Heart left ventricle (tissue), 16 donors: Measurements from ENCODE around the gene LNX1. TPM values are rescaled to one million over a fixed set of nuclear protein-coding genes. Genes with fewer than 3 reads are reported as not detected.

Experiments
- ATAC-seq, 4 donors: fragments of 200-7000 bp; cut with Tn5 transposase; one replicate each; pipeline ENCODE4 v1.9.1; 2020 to 2022; ENCODE audit warnings: moderate library complexity in 4 of 4, mild to moderate bottlenecking in 3 of 4, moderate number of reproducible peaks in 1 of 4
- DNase-seq, 5 donors: peaks; one replicate each; pipeline ENCODE4 v3.0.0-alpha.2; 2020
- H3K27ac ChIP-seq, 12 donors: fragments of 200-600 bp; sonication (generic) in 4 of 12; one replicate each; pipeline versions ENCODE4 v1.5.0 to v1.8.0; 2016 to 2022; ENCODE audit warnings: mild to moderate bottlenecking in 2 of 12
- H3K27me3 ChIP-seq, 9 donors: fragments of 200-600 bp; sonication (generic) in 2 of 9; one replicate each; pipeline versions ENCODE4 v1.5.1 to v1.8.0; 2016 to 2022; ENCODE audit warnings: mild to moderate bottlenecking in 3 of 9
- H3K36me3 ChIP-seq, 9 donors: fragments of 200-600 bp; sonication (generic) in 2 of 9; one replicate each; pipeline versions ENCODE4 v1.5.0 to v1.8.0; 2018 to 2022; ENCODE audit warnings: mild to moderate bottlenecking in 2 of 9
- H3K4me1 ChIP-seq, 12 donors: fragments of 200-600 bp; sonication (generic) in 4 of 12; one replicate each; pipeline versions ENCODE4 v1.5.0 to v1.8.0; 2016 to 2022; ENCODE audit warnings: mild to moderate bottlenecking in 3 of 12
- H3K4me3 ChIP-seq, 12 donors: fragments of 200-600 bp; sonication (generic) in 4 of 12; one replicate each; pipeline versions ENCODE4 v1.5.0 to v1.8.0; 2017 to 2022; ENCODE audit warnings: mild to moderate bottlenecking in 9 of 12, moderate library complexity in 4 of 12
- H3K9me3 ChIP-seq, 12 donors: fragments of 200-600 bp; sonication (generic) in 4 of 12; one replicate each; pipeline versions ENCODE4 v1.5.0 to v1.8.0; 2016 to 2022; ENCODE audit warnings: mild to moderate bottlenecking in 1 of 12
- POLR2A ChIP-seq, 2 donors: fragments of 450-650 bp; IDR thresholded peaks; one replicate each; pipeline ENCODE4 v1.6.1; 2017; ENCODE audit warnings: antibody characterized with exemption in 2 of 2, mild to moderate bottlenecking in 2 of 2, moderate library complexity in 2 of 2
- WGBS, 4 donors: extraction: QIAGEN DNeasy Blood & Tissue Kit in 2 of 4; methylation state at CpG; one replicate each; pipeline versions ENCODE4 v1.1.5 to v1.1.7; 2013 to 2018; 5-methylcytosine and 5-hydroxymethylcytosine counted together
- intact Hi-C, 10 donors: fragments of 100-400 bp; cut with DNase I; formaldehyde crosslinking; loops; one replicate each; pipeline versions ENCODE4 v1.11.1 to v1.14.2; 2022
- polyA plus RNA-seq, 2 donors: library from polyadenylated mRNA; stranded (reverse); fragments of 200-250 nt; gene quantifications; one replicate each; pipeline ENCODE4 v1.2.3, GENCODE V29; 2013
- total RNA-seq, 9 donors: library from RNA; depleted of rRNA in 2 of 9; stranded (reverse); fragments of >200 nt in 2 of 9; fragmentation: NEBNext Ultra II Directional in 3 of 9; extraction: Animal tissue kit (Norgen Biotek cat#: 25700) in 3 of 9; gene quantifications; one replicate each; pipeline versions ENCODE4 v1.1.0 to v1.2.4, GENCODE V29; 2016 to 2023
- TF ChIP-seq, protein P1 (sequence below), 12 donors: fragments of 200-600 bp; sonication (generic) in 4 of 12; IDR thresholded peaks; one replicate each; pipeline versions ENCODE4 v1.5.0 to v1.8.0; 2018 to 2022; ENCODE audit warnings: antibody characterized with exemption in 12 of 12, mild to moderate bottlenecking in 5 of 12
- donor health status: ischemic (EF 13 %, LVEDD 7.1; RV severe dilation, severe dysfunction).
- donor health status: healthy with polysubstance abuse.
- donor health status: DM: no; HTN: yes; CAD: no.
- donor health status: DM: no; HTN: no; CAD: no.
- donor health status: ischemic (EF 25% LVEDD 6.9; RV normal size, moderate dysfunction).
- donor health status: ischemic (EF 25% LVEDD 5.7; RV mildly dilated, moderate dysfunction).
- donor health status: healthy.
- donor health status: DM: yes; HTN: yes; CAD: no.
- donor health status: ischemic (EF 35%, LVEDD 5.7; RV mildly dilated, moderate dysfunction).
- donor health status: nonischemic (EF 11% LVEDD 7.7; RV severe dilation, severe dysfunction).
- donor health status: DM: yes; HTN: yes; CAD: no.
- donor health status: PGD.
- donor health status: ischemic (EF 29% LVEDD 5.4; RV normal size, mild dysfunction).
- donor health status: nonischemic (EF 23%, LVEDD 6.1; RV moderate dilation, normal function).

The LNX1 gene
- total and polyA plus RNA-seq, 11 donors = 3.4 to 15.7 (median 6.7) TPM

DNA sequence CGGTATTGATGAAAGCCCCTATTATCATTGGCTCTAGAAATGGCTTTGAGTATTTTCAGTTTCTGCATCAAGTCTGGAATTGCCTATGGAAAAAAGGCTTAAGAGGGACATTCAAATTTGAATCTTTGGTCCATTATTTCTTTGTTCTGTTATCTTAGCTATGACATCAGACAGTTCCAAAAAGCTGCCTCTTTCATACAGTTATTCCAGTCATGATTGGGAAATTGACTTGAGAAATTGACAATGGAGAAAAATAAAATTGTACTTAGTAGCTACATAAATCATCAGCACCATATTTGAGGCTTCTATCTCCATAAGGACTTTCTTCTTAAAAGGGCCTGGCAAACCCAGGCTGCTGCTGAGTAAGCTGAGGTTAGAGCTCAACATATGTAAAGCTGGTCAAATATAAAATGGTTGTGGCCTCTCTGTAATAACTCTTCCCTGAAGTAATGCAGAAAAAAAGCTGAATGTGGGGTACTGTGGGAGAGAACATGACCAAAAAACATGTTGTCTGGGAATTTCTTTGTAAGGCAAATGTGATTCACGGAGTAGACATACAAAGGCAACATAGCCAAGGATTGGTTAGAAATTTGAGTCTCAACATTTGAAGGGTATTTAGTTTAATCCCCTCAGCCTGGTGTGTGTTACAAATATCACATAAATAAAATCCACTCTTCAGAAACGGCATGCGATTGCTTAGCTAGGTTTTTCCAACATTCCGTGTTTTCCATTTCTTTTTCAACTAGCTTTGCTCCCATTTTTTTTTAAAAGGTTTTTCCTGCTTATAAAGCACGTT lies 100.9 kb downstream of the LNX1 start:
- WGBS, 4 donors = 72 to 80% (median 74%) methylated on average over 6 of the region's 6 CpGs
- peak overlapping the region in 2 of 12 donors; percentile 4 to 47 for H3K27ac ChIP-seq
- ATAC-seq (peak in 1 of 4 donors; percentile 20), DNase-seq (no peak)
- no peaks in the 10 kb centered on the region for H3K27me3 ChIP-seq
- TF ChIP-seq POLR2A (IDR thresholded peaks at IDR 0.05) = no peak
- TF ChIP-seq, protein P1, sequence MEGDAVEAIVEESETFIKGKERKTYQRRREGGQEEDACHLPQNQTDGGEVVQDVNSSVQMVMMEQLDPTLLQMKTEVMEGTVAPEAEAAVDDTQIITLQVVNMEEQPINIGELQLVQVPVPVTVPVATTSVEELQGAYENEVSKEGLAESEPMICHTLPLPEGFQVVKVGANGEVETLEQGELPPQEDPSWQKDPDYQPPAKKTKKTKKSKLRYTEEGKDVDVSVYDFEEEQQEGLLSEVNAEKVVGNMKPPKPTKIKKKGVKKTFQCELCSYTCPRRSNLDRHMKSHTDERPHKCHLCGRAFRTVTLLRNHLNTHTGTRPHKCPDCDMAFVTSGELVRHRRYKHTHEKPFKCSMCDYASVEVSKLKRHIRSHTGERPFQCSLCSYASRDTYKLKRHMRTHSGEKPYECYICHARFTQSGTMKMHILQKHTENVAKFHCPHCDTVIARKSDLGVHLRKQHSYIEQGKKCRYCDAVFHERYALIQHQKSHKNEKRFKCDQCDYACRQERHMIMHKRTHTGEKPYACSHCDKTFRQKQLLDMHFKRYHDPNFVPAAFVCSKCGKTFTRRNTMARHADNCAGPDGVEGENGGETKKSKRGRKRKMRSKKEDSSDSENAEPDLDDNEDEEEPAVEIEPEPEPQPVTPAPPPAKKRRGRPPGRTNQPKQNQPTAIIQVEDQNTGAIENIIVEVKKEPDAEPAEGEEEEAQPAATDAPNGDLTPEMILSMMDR (IDR thresholded peaks at IDR 0.05) = no peak
- H3K4me3 ChIP-seq = no peak overlapping the region
- H3K36me3 ChIP-seq = peaks cover 0 to 4% (median 0%) of the 10 kb centered on the region in 9 donors
- intact Hi-C loops = loop anchor here in 7 of 10 donors (5.0 to 10.0 kb wide), 10 partner anchors 114 to 742 kb away; partner anchors contain the start of gene PDGFRA (in 3 of the 7)
- peaks cover 0 to 11% (median 2%) of the 10 kb centered on the region in 12 donors for H3K4me1 ChIP-seq
- no peaks in the 10 kb centered on the region for H3K9me3 ChIP-seq

DNA sequence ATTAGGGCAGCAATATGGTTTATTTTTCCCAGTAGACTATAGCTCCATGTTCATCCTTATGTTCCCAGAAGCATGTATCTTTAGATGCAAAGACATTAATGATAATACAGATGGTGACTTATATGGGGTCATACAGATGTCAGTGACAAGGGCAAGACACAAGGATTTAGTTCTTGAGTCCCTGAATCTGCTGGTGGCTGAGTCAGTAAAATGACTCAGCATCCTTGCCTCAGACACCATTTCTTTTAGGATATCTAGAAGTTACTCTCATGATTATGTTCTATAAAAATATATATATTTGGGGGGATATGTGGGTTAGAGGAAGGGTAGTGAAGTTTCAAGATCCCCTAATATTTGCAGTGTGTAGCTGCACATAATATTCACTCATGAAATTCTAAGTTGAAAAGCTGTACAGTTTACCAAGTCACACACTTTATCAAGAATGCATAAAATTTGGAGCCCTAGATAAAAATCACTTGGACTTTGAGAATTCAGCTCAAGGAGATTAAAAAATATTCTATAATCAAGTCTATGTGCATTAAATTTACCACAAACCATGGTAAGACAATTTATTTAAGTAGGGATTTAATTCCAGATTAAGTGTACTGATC lies 101.9 kb downstream of the LNX1 start:
- DNase-seq (no peak), ATAC-seq (no peak)
- peaks cover 0 to 11% (median 2%) of the 10 kb centered on the region in 12 donors for H3K4me1 ChIP-seq
- no peaks in the 10 kb centered on the region for H3K36me3 ChIP-seq
- no peaks in the 10 kb centered on the region for H3K27me3 ChIP-seq
- TF ChIP-seq POLR2A (IDR thresholded peaks at IDR 0.05) = no peak
- TF ChIP-seq, protein P1 (IDR thresholded peaks at IDR 0.05) = no peak
- intact Hi-C loops = loop anchor here in 1 of 10 donors (10.0 kb wide), 1 partner anchor 745 kb away; no protein-coding TSS in a partner anchor
- no peak overlapping the region for H3K4me3 ChIP-seq
- H3K9me3 ChIP-seq = no peaks in the 10 kb centered on the region
- H3K27ac ChIP-seq = no peak overlapping the region

DNA sequence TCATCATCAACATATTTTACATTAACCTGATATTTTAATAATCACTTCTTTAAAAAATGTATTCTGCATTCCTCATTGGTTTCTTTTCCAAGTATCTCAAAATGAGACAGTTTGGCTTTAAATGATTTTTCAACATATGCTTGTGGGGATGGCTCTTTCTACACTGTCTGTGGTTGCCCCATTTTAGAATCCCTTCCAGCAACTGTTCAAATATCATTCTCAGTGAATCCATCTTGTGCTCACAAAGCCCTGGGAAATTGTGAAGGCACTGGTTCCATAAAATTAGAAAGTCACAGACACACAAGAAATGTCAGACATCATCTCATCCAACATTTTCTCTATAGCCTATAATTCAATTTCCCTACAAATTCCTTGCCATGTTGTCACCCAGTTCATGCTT lies 103.5 kb downstream of the LNX1 start:
- Histone ChIP-seq H3K4me3 (no peak overlapping the region), H3K9me3 (no peaks in the 10 kb centered on the region), H3K27me3 (no peaks in the 10 kb centered on the region), H3K4me1 (peaks cover 0 to 11% (median 2%) of the 10 kb centered on the region in 12 donors), H3K36me3 (no peaks in the 10 kb centered on the region), H3K27ac (no peak overlapping the region)
- intact Hi-C loops = loop anchor here in 1 of 10 donors (10.0 kb wide), 1 partner anchor 747 kb away; no protein-coding TSS in a partner anchor
- TF ChIP-seq, protein P1 (IDR thresholded peaks at IDR 0.05) = no peak
- TF ChIP-seq POLR2A (IDR thresholded peaks at IDR 0.05) = no peak
- DNase-seq (no peak), ATAC-seq (no peak)

DNA sequence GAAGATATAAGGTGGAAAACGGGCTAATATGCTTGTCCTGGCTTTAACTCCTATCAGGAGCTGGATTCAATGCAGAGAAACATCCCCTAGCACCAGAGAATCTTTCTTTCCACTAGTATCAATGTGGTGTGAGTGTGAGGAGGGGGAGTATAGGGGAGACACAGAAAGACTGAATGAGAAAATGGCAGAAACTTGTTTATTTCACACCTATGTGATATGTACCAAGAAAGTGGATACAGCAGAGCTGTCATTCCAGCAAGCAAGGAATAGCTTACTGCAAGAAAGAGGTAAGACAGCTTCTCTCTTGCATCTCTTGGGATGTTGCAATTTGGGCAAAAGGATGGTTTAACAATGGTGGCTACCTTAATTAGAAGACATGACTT lies 105.6 kb downstream of the LNX1 start:
- ATAC-seq (no peak), DNase-seq (no peak)
- peaks cover 0 to 7% (median 0%) of the 10 kb centered on the region in 9 donors for H3K36me3 ChIP-seq
- intact Hi-C loops = loop anchor here in 1 of 10 donors (10.0 kb wide), 1 partner anchor 749 kb away; no protein-coding TSS in a partner anchor
- no peak overlapping the region for H3K4me3 ChIP-seq
- TF ChIP-seq, protein P1 (IDR thresholded peaks at IDR 0.05) = no peak
- no peak for TF ChIP-seq POLR2A (IDR thresholded peaks at IDR 0.05)
- 73 to 88% (median 78%) methylated on average over 1 of the region's 1 CpG for WGBS, 4 donors
- no peaks in the 10 kb centered on the region for H3K9me3 ChIP-seq
- H3K27ac ChIP-seq = peak overlapping the region in 1 of 12 donors; percentile 23
- H3K27me3 ChIP-seq = no peaks in the 10 kb centered on the region
- H3K4me1 ChIP-seq = peaks cover 0 to 3% (median 0%) of the 10 kb centered on the region in 12 donors
